Endometrial microvascular endothelial cells (primary cell): ENCODE measurements around the gene AP1M2. TPM values are rescaled to one million over a fixed set of nuclear protein-coding genes. Genes with fewer than 3 reads are reported as not detected.

Source experiments
- total RNA-seq: library from RNA; depleted of rRNA; stranded (reverse); fragments of >200 nt; gene quantifications from one replicate; pipeline ENCODE4 v1.2.3, GENCODE V29; 2015; ENCODE audit errors: inconsistent ontology term

The AP1M2 gene
- total RNA-seq, 1 donor from 2014 or later = not detected

Other genes with a start within 250 kb of the AP1M2 start
- gene ICAM3, start 247.7 kb downstream of the AP1M2 start, total RNA-seq = 11.8 TPM
- 169 TPM for gene TYK2, start 206.7 kb downstream of the AP1M2 start, total RNA-seq
- 344 TPM for gene CDC37, start 183.8 kb downstream of the AP1M2 start, total RNA-seq
- gene PDE4A, start 166.8 kb downstream of the AP1M2 start, total RNA-seq = 6.6 TPM
- 90.3 TPM for gene KEAP1, start 84.0 kb downstream of the AP1M2 start, total RNA-seq
- 2.0 TPM for gene S1PR5, start 69.9 kb downstream of the AP1M2 start, total RNA-seq
- 31.9 TPM for gene ATG4D, start 43.4 kb downstream of the AP1M2 start, total RNA-seq
- gene KRI1, start 21.3 kb downstream of the AP1M2 start, total RNA-seq = 10.2 TPM
- 2.0 TPM for gene CDKN2D, start 18.3 kb downstream of the AP1M2 start, total RNA-seq
- gene SLC44A2, start 38.2 kb upstream of the AP1M2 start, total RNA-seq = 70.4 TPM
- 173 TPM for gene ILF3, start 67.0 kb upstream of the AP1M2 start, total RNA-seq
- 39.6 TPM for gene QTRT1, start 114.1 kb upstream of the AP1M2 start, total RNA-seq
- 110 TPM for gene DNM2, start 130.8 kb upstream of the AP1M2 start, total RNA-seq
- 52.4 TPM for gene TMED1, start 248.9 kb upstream of the AP1M2 start, total RNA-seq